GM12878 (cell line): ENCODE results near the gene CLIP2. TPM values are rescaled to one million over a fixed set of nuclear protein-coding genes. Genes with fewer than 3 reads are reported as not detected.

ENCODE experiments used
- ATAC-seq: fragments of 200-7000 bp; cut with Tn5 transposase; 3 replicates; pipeline ENCODE4 v1.9.1; 2020; ENCODE audit warnings: mild to moderate bottlenecking, moderate library complexity
- BruUV-seq: library from RNA; stranded (reverse); fragments of 400-500 nt; replicated peaks from 2 replicates; lab custom pipeline; 2021; lab: Mats Ljungman, UMichigan
- CTCF ChIA-PET: fragments of 300-600 bp; sonication (Branson Sonifier 250); formaldehyde crosslinking; extraction: SDS; loops from one replicate; lab custom pipeline; 2021; ENCODE audit warnings: inconsistent platforms; lab: Yijun Ruan, JAX
- POLR2A ChIA-PET: fragments of 350-600 bp; formaldehyde crosslinking; extraction: SDS; loops from one replicate; lab custom pipeline; 2021; ENCODE audit warnings: inconsistent platforms; lab: Charles Lee
- RAD21 ChIA-PET: fragments of 300-600 bp; sonication (Branson Sonifier 250); formaldehyde crosslinking; loops from one replicate; lab custom pipeline; 2023; ENCODE audit warnings: antibody characterized with exemption; ENCODE audit not compliant: unreplicated experiment; lab: Charles Lee
- SMC1A ChIA-PET: fragments of 300-600 bp; sonication (Branson Sonifier 250); formaldehyde crosslinking; loops from one replicate; lab custom pipeline; 2023; ENCODE audit not compliant: unreplicated experiment, uncharacterized antibody; lab: Charles Lee
- DNase-seq: peaks from one replicate; pipeline ENCODE4 v3.0.0-alpha.2; 2011; ENCODE audit warnings: low read depth, low spot score
- FAIRE-seq: peaks from 3 replicates; lab custom pipeline; 2011; peaks lifted over from hg19 to GRCh38; lab: Jason Lieb, UNC
- H2AFZ ChIP-seq: 2 replicates; pipeline ENCODE4 v1.6.0; 2011; ENCODE audit warnings: low read depth, low read length, control low read depth; ENCODE audit not compliant: control insufficient read depth
- H3K27ac ChIP-seq: 2 replicates; pipeline ENCODE4 v1.5.1; 2011; ENCODE audit warnings: control low read depth; ENCODE audit not compliant: control insufficient read depth, insufficient read depth
- H3K27me3 ChIP-seq, 2 experiments: replicated peaks in 1 of 2; 2 replicates each; pipeline versions ENCODE4 v1.6.0 to v1.6.1; 2011; ENCODE audit warnings: low read length in 1 of 2; ENCODE audit not compliant: control insufficient read depth in 2 of 2, insufficient read depth in 2 of 2
- H3K36me3 ChIP-seq, 2 experiments: 2 replicates each; pipeline ENCODE4 v1.5.1; 2011; ENCODE audit warnings: low read length in 1 of 2; ENCODE audit not compliant: control insufficient read depth in 2 of 2, insufficient read depth in 2 of 2
- H3K4me1 ChIP-seq: 2 replicates; pipeline ENCODE4 v1.6.1; 2011; ENCODE audit warnings: mild to moderate bottlenecking, low read length, moderate library complexity, mixed read lengths; ENCODE audit not compliant: control insufficient read depth, insufficient read depth
- H3K4me2 ChIP-seq: 2 replicates; pipeline ENCODE4 v1.6.0; 2011; ENCODE audit warnings: control low read depth; ENCODE audit not compliant: control insufficient read depth, insufficient read depth
- H3K4me3 ChIP-seq: fragments of 200-600 bp; sonication (generic); 2 replicates; pipeline ENCODE4 v1.5.1; 2016
- H3K79me2 ChIP-seq: 2 replicates; pipeline ENCODE4 v1.6.0; 2011; ENCODE audit warnings: low read length; ENCODE audit not compliant: control insufficient read depth, insufficient read depth
- H3K9ac ChIP-seq: 2 replicates; pipeline ENCODE4 v1.8.0; 2011; ENCODE audit warnings: low read length, control low read depth, mixed read lengths; ENCODE audit not compliant: control insufficient read depth, insufficient read depth
- H3K9me3 ChIP-seq: replicated peaks from 3 replicates; pipeline ENCODE4 v1.5.1; 2011; ENCODE audit warnings: mild to moderate bottlenecking, low read length; ENCODE audit not compliant: control insufficient read depth, insufficient read depth
- H4K20me1 ChIP-seq: 2 replicates; pipeline ENCODE4 v1.6.0; 2011; ENCODE audit not compliant: control insufficient read depth, insufficient read depth
- ATF2 ChIP-seq: IDR thresholded peaks from 2 replicates; pipeline ENCODE4 v1.6.1; 2012; ENCODE audit warnings: low read length, inconsistent platforms
- BMI1 ChIP-seq: fragments of 450-650 bp; IDR thresholded peaks from 2 replicates; pipeline ENCODE4 v1.6.1; 2016; ENCODE audit warnings: mild to moderate bottlenecking, moderate library complexity, borderline replicate concordance
- CREM ChIP-seq: IDR thresholded peaks from 2 replicates; pipeline ENCODE4 v1.6.1; 2014; ENCODE audit warnings: antibody characterized with exemption, low read depth
- DPF2 ChIP-seq: fragments of 450-650 bp; IDR thresholded peaks from 2 replicates; pipeline ENCODE4 v1.6.1; 2017; ENCODE audit warnings: mild to moderate bottlenecking
- FOS ChIP-seq: IDR thresholded peaks from 3 replicates; pipeline ENCODE4 v1.6.1; 2011; ENCODE audit warnings: borderline replicate concordance; ENCODE audit not compliant: insufficient read length; ENCODE audit errors: extremely low read depth
- HCFC1 ChIP-seq: fragments of 150-350 bp; IDR thresholded peaks from 2 replicates; pipeline ENCODE4 v1.6.1; 2014; ENCODE audit warnings: low read length
- JUNB ChIP-seq: IDR thresholded peaks from 2 replicates; pipeline ENCODE4 v1.6.1; 2016; ENCODE audit warnings: antibody characterized with exemption, mild to moderate bottlenecking
- JUND ChIP-seq: IDR thresholded peaks from 2 replicates; pipeline ENCODE4 v1.6.1; 2012; ENCODE audit warnings: low read depth, mild to moderate bottlenecking, low read length, improper control_type of control experiment, moderate library complexity
- MEF2B ChIP-seq: fragments of 450-650 bp; IDR thresholded peaks from 2 replicates; pipeline ENCODE4 v1.6.1; 2018; ENCODE audit warnings: mild to moderate bottlenecking, moderate library complexity; ENCODE audit not compliant: partially characterized antibody, poor library complexity, severe bottlenecking
- MXI1 ChIP-seq: fragments of 150-350 bp; IDR thresholded peaks from 2 replicates; pipeline ENCODE4 v1.6.1; 2011; ENCODE audit warnings: low read depth, mild to moderate bottlenecking, inconsistent platforms, low read length, improper control_type of control experiment
- NBN ChIP-seq: fragments of 450-650 bp; IDR thresholded peaks from 2 replicates; pipeline ENCODE4 v1.6.1; 2016
- PAX5 ChIP-seq: IDR thresholded peaks from 2 replicates; pipeline ENCODE4 v1.6.1; 2011; ENCODE audit warnings: low read depth, low read length, borderline replicate concordance
- PRDM15 ChIP-seq: fragments of 450-650 bp; formaldehyde crosslinking; IDR thresholded peaks from 2 replicates; pipeline ENCODE4 v1.4.0; 2020; ENCODE audit warnings: mild to moderate bottlenecking, moderate library complexity
- SREBF2 ChIP-seq: IDR thresholded peaks from 2 replicates; pipeline ENCODE4 v1.6.1; 2012; ENCODE audit warnings: mild to moderate bottlenecking, low read length
- SRF ChIP-seq, 2 experiments: IDR thresholded peaks; 2 replicates each; pipeline ENCODE4 v1.6.1; 2011; ENCODE audit warnings: low read depth in 2 of 2, low read length in 2 of 2, mild to moderate bottlenecking in 1 of 2, moderate library complexity in 1 of 2
- SUZ12 ChIP-seq: fragments of 200-600 bp; sonication (generic); IDR thresholded peaks from one replicate; pipeline ENCODE4 v1.6.1; 2018; ENCODE audit warnings: antibody characterized with exemption, mild to moderate bottlenecking; ENCODE audit not compliant: unreplicated experiment
- USF2 ChIP-seq: IDR thresholded peaks from 2 replicates; pipeline ENCODE4 v1.6.1; 2011; ENCODE audit warnings: low read depth, low read length, improper control_type of control experiment, borderline replicate concordance
- ZBED1 ChIP-seq: IDR thresholded peaks from 2 replicates; pipeline ENCODE4 v1.6.1; 2016; ENCODE audit warnings: borderline replicate concordance
- WGBS: methylation state at CpG from one replicate; pipeline ENCODE4 v1.1.6; 2016; ENCODE audit warnings: low lambda C conversion rate; ENCODE audit not compliant: insufficient replicate concordance, insufficient coverage; ENCODE audit errors: missing lambda C conversion rate; 5-methylcytosine and 5-hydroxymethylcytosine counted together
- in situ Hi-C: fragments of 300-500 bp; cut with MboI; formaldehyde crosslinking; loops from 9 replicates; pipeline ENCODE4 v1.14.3; 2018; ENCODE audit warnings: mixed read lengths
- intact Hi-C: fragments of 100-400 bp; cut with micrococcal nuclease; formaldehyde crosslinking; loops from one replicate; pipeline ENCODE4 v1.14.2; 2022; ENCODE audit not compliant: unreplicated experiment
- polyA plus RNA-seq, 11 experiments: library from polyadenylated mRNA; depleted of rRNA in 4 of 11; unstranded in 6 of 11; stranded (reverse) in 5 of 11; fragments of >200 nt; fragmentation: Nextera tagmentation in 4 of 11; fragmentation: Illumina TruSeq in 1 of 11; extraction: Ambion mirVana in 4 of 11; extraction: Trizol in 1 of 11; gene quantifications; 1 replicate in 1 of 11; 2 replicates in 10 of 11; pipeline versions ENCODE4 v1.2.1 to v1.2.3, GENCODE V29; 2011 to 2016; ENCODE audit warnings: inconsistent platforms in 2 of 11, missing spikeins in 2 of 11, low read depth in 1 of 11
- total RNA-seq, 4 experiments: library from RNA; depleted of rRNA in 3 of 4; stranded (reverse); fragments of >200 nt in 3 of 4; fragmentation: Illumina TruSeq in 1 of 4; extraction: Trizol in 1 of 4; gene quantifications; 2 replicates each; pipeline versions ENCODE4 v1.2.1 to v1.2.3, GENCODE V29; 2013 to 2021

The CLIP2 gene
- total and polyA plus RNA-seq, 10 of the 15 experiments (the other 5 are each of a cell fraction or from before 2014, with no cell fraction given) = 0.26 to 56.3 (median 21.0) TPM

GRCh38 chr7:74449144-74449543, 159.9 kb downstream of the CLIP2 start:
- no peaks in the 10 kb centered on the region for H3K79me2 ChIP-seq
- no peak overlapping the region for H2AFZ ChIP-seq
- no TSS peak for BruUV-seq
- FAIRE-seq (no peak), DNase-seq (no peak), ATAC-seq (no peak)
- intact Hi-C loops = no loop called here
- RAD21 ChIA-PET = interaction anchor here (1.1 to 1.7 kb wide), 3 partner anchors 8 to 117 kb away, joined by 3 to 18 read pairs (median 4); no protein-coding TSS in a partner anchor
- no peaks in the 10 kb centered on the region for H3K36me3 ChIP-seq
- POLR2A ChIA-PET = interaction anchor here (0.6 kb wide), 1 partner anchor 212 kb away, joined by 3 read pairs; no protein-coding TSS in a partner anchor
- no peaks in the 10 kb centered on the region; the same call in 2 of the 3 replicates for H3K9me3 ChIP-seq
- H3K27me3 ChIP-seq = no peaks in the 10 kb centered on the region
- H3K27ac ChIP-seq = no peak overlapping the region
- H3K4me1 ChIP-seq = peaks cover 5% of the 10 kb centered on the region
- no peak overlapping the region for H3K4me3 ChIP-seq
- in situ Hi-C loops = loop anchor here (25.0 kb wide), 1 partner anchor 113 kb away; no protein-coding TSS in a partner anchor
- peaks cover 2% of the 10 kb centered on the region; the same call in 1 of the 2 replicates for H4K20me1 ChIP-seq
- no peak overlapping the region for H3K4me2 ChIP-seq
- no peak overlapping the region for H3K9ac ChIP-seq
- CTCF ChIA-PET = interaction anchor here (0.6 to 7.4 kb wide), 13 partner anchors 8 to 287 kb away, joined by 3 to 61 read pairs (median 4); no protein-coding TSS in a partner anchor
- 60% methylated on average over 4 of the region's 4 CpGs for WGBS
- SMC1A ChIA-PET = interaction anchor here (1.0 to 2.5 kb wide), 3 partner anchors 13 to 117 kb away, joined by 3 to 18 read pairs (median 3); no protein-coding TSS in a partner anchor
- TF ChIP-seq MEF2B (no peak), HCFC1 (no peak), PAX5 (no peak), CREM (no peak), MXI1 (no peak), PRDM15 (no peak), ZBED1 (no peak), USF2 (no peak), JUNB (no peak), JUND (no peak), SREBF2 (no peak), NBN (no peak), FOS (no peak), SUZ12 (no peak), SRF (IDR thresholded peaks at IDR 0.05; ENCODE audit: low read depth in 2 of 2, low read length in 2 of 2) (no peak), BMI1 (no peak), ATF2 (no peak), DPF2 (no peak)
